Right lobe of liver (tissue), 6 donors: Measurements from ENCODE around the gene TBXAS1. TPM values are rescaled to one million over a fixed set of nuclear protein-coding genes. Genes with fewer than 3 reads are reported as not detected.

Experiments
- ATAC-seq, 4 donors: fragments of 200-7000 bp; cut with Tn5 transposase; one replicate each; pipeline ENCODE4 v1.9.1; 2020; ENCODE audit warnings: mild to moderate bottlenecking in 4 of 4, moderate library complexity in 4 of 4
- DNase-seq, 3 donors: peaks; one replicate each; pipeline ENCODE4 v3.0.0-alpha.2; 2020
- H3K27ac ChIP-seq, 3 donors: fragments of 200-600 bp; one replicate each; pipeline ENCODE4 v1.8.0; 2022
- H3K27me3 ChIP-seq, 2 donors: fragments of 200-600 bp; one replicate each; pipeline ENCODE4 v1.8.0; 2022
- H3K36me3 ChIP-seq, 4 donors: fragments of 200-600 bp; sonication (generic) in 1 of 4; one replicate each; pipeline versions ENCODE4 v1.5.1 to v1.8.0; 2017 to 2022; ENCODE audit warnings: control low read depth in 1 of 4
- H3K4me1 ChIP-seq, 4 donors: fragments of 200-600 bp; sonication (generic) in 1 of 4; one replicate each; pipeline versions ENCODE4 v1.5.1 to v1.8.0; 2017 to 2022; ENCODE audit warnings: control low read depth in 1 of 4
- H3K4me3 ChIP-seq, 3 donors: fragments of 200-600 bp; one replicate each; pipeline ENCODE4 v1.8.0; 2022
- H3K9me3 ChIP-seq, 4 donors: fragments of 200-600 bp; sonication (generic) in 1 of 4; one replicate each; pipeline versions ENCODE4 v1.5.1 to v1.8.0; 2017 to 2022; ENCODE audit warnings: control low read depth in 1 of 4
- CTCF ChIP-seq, 4 donors: fragments of 200-600 bp in 3 of 4; fragments of 450-650 bp in 1 of 4; IDR thresholded peaks; one replicate each; pipeline versions ENCODE4 v1.5.1 to v1.8.0; 2016 to 2022; ENCODE audit warnings: antibody characterized with exemption in 4 of 4, mild to moderate bottlenecking in 2 of 4
- POLR2A ChIP-seq: fragments of 450-650 bp; IDR thresholded peaks from one replicate; pipeline ENCODE4 v1.6.1; 2017; ENCODE audit warnings: antibody characterized with exemption, mild to moderate bottlenecking
- WGBS: methylation state at CpG from one replicate; pipeline ENCODE4 v1.1.6; 2018; ENCODE audit warnings: low coverage, low lambda C conversion rate; ENCODE audit not compliant: insufficient coverage; ENCODE audit errors: missing lambda C conversion rate; 5-methylcytosine and 5-hydroxymethylcytosine counted together
- intact Hi-C, 2 donors: fragments of 100-400 bp; cut with DNase I; formaldehyde crosslinking; loops; one replicate each; pipeline versions ENCODE4 v1.11.2 to v1.14.1; 2022
- total RNA-seq, 6 experiments: library from RNA; depleted of rRNA in 2 of 6; stranded (reverse); fragments of >200 nt in 2 of 6; fragmentation: NEBNext Ultra II Directional in 3 of 6; extraction: Animal tissue kit (Norgen Biotek cat#: 25700) in 3 of 6; gene quantifications; one replicate each; pipeline versions ENCODE4 v1.1.0 to v1.2.4, GENCODE V29; 2016 to 2023
- donor health status: DM: no; HTN: yes; CAD: no.
- donor health status: DM: no; HTN: no; CAD: no.
- donor health status: DM: no; HTN: no; CAD: no.
- donor health status: DM: no; HTN: yes; CAD: no.
- donor health status: DM: no; HTN: yes; CAD: no.

The TBXAS1 gene
- total RNA-seq, 6 experiments from 2014 or later = 7.6 to 15.6 (median 12.2) TPM

- Histone ChIP-seq H3K27ac (no peak overlapping the region), H3K9me3 (no peaks in the 10 kb centered on the region), H3K4me3 (no peak overlapping the region), H3K4me1 (no peaks in the 10 kb centered on the region), H3K36me3 (no peaks in the 10 kb centered on the region), H3K27me3 (no peaks in the 10 kb centered on the region)
- ATAC-seq = no peak
- intact Hi-C loops = no loop called here
- WGBS = 82% methylated on average over 7 of the region's 7 CpGs
- TF ChIP-seq CTCF (IDR thresholded peaks at IDR 0.05) = no peak
- TF ChIP-seq POLR2A = no peak
- DNase-seq = no peak
Observed at GRCh38 chr7:139866047-139866837, 37.2 kb downstream of the TBXAS1 start.

- H3K4me1 ChIP-seq = no peaks in the 10 kb centered on the region
- H3K27me3 ChIP-seq = no peaks in the 10 kb centered on the region
- H3K27ac ChIP-seq = no peak overlapping the region
- TF ChIP-seq CTCF (IDR thresholded peaks at IDR 0.05) (no peak), POLR2A (no peak)
- intact Hi-C loops = no loop called here
- DNase-seq = no peak
- H3K9me3 ChIP-seq = no peaks in the 10 kb centered on the region
- H3K36me3 ChIP-seq = no peaks in the 10 kb centered on the region
- no peak for ATAC-seq
- WGBS = 84% methylated on average over 8 of the region's 8 CpGs
- no peak overlapping the region for H3K4me3 ChIP-seq
Observed at GRCh38 chr7:139867847-139868246, 38.8 kb downstream of the TBXAS1 start.

- no peaks in the 10 kb centered on the region for H3K9me3 ChIP-seq
- ATAC-seq (peak in 1 of 4 donors; percentile 26), DNase-seq (no peak)
- H3K27me3 ChIP-seq = no peaks in the 10 kb centered on the region
- H3K36me3 ChIP-seq = no peaks in the 10 kb centered on the region
- no peak overlapping the region for H3K4me3 ChIP-seq
- TF ChIP-seq POLR2A (no peak), CTCF (IDR thresholded peaks at IDR 0.05) (no peak)
- intact Hi-C loops = no loop called here
- 40% methylated on average over 1 of the region's 2 CpGs for WGBS
- no peak overlapping the region for H3K27ac ChIP-seq
- no peaks in the 10 kb centered on the region for H3K4me1 ChIP-seq
Observed at GRCh38 chr7:139869886-139870285, 40.8 kb downstream of the TBXAS1 start.

- no peak overlapping the region for H3K4me3 ChIP-seq
- no peak overlapping the region for H3K27ac ChIP-seq
- 80% methylated on average over 6 of the region's 7 CpGs for WGBS
- no peaks in the 10 kb centered on the region for H3K27me3 ChIP-seq
- H3K9me3 ChIP-seq = no peaks in the 10 kb centered on the region
- H3K4me1 ChIP-seq = no peaks in the 10 kb centered on the region
- intact Hi-C loops = no loop called here
- ATAC-seq (no peak), DNase-seq (no peak)
- no peak for TF ChIP-seq POLR2A
- no peak for TF ChIP-seq CTCF (IDR thresholded peaks at IDR 0.05)
- H3K36me3 ChIP-seq = no peaks in the 10 kb centered on the region
Observed at GRCh38 chr7:139870380-139870779, 41.3 kb downstream of the TBXAS1 start.
